HG02759 (cell line): Measurements from ENCODE around the gene MKS1.

ENCODE experiments used
- ATAC-seq: cut with Tn5 transposase; IDR thresholded peaks from one replicate; pipeline ENCODE4 v1.9.1; 2021; ENCODE audit warnings: mild to moderate bottlenecking, moderate library complexity; ENCODE audit not compliant: unreplicated experiment

The MKS1 gene

GRCh38 chr17:58245428-58246103 is 26.5 kb upstream of the MKS1 start:
- ATAC-seq = no peak

DNA sequence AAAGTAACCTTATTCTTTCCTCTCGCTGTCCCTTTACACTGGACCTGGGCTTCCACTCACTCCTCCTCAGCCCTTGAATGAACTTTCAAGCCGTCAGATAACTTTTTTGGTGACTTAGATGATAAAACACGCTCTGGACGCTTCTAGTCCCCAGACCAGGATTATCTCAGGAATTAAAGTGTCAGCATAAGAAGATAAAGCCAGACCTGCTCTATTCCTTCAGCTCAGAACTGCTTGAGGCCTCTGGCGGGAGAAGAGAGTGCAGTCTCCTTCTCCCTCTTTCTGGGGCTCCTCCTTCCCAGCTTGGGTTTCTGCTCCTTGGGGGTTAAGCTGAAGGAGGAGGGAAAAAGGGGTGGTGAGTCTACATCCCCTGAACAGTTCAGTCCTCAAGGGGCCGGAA is 25.9 kb upstream of the MKS1 start:
- no peak for ATAC-seq

- ATAC-seq = no peak
These were observed 23.2 kb upstream of the MKS1 start for GRCh38 chr17:58242171-58242784.

DNA sequence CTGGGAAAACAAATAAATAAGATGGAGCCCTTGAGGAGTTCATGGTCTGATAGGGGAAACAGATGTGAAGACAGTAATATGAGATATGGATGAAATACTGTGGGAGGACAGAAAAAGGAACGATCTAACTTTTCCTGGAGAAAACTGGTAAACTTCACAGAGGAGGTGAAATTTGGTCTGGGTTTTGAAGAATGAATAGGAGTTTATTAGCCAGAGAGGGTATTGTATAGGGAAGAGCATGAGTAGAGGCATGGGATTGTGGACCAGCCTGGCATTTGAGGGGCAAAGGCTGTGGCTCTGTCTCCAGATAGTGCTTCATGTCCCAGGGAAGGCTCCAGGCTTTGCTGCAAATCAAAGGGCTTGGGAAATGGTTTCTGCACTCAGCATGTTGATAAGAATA is 20.9 kb upstream of the MKS1 start:
- no peak for ATAC-seq

DNA sequence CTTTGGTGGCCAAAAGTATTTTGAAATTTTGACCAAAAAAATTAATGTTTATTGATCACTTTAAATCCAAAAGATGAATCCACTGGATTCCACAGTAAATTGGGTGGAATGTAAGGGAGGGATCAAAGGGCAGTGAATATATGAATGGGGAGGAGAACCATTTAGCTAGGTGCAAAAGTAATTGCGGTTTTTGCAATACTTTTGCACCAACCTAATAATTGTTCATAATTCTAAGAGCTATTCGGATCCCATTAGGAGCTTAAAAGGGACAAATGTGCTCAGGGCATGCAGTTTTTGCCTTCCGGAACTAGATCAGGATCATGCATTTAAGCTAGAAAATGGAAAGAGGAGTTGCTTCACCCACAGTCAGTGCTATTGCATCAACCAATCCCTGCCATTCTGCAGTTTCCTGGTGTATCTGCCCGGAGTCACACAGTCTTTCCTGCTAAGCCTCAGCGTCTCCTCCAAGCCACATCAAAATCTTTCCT is 19.1 kb upstream of the MKS1 start, which contains the start of gene LPO:
Gene LPO (plus strand): TSS at position 438 of the 488 bp plus-strand sequence. CDS start 4,396 bp downstream, outside the sequence.
- no peak for ATAC-seq

DNA sequence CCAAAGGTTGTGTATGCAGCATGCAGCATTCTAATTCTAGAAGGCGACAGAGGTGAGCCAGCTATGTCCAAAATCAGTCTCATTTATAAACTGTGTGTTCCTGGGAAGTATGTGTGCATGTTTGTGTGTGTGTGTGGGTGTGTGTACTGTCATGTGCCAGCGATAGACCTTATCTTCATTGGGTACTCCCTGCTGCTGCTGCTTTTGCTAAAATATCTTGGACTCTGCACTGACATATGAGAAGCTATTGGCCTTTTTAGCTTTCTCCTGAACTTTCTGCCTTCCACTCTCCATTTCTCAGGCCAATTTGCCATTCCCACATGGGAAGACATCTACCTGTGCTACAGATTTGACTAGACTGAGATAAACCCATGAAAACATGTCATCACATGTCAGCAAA is 17.3 kb upstream of the MKS1 start:
- ATAC-seq = no peak

GRCh38 chr17:58235821-58236220 is 16.8 kb upstream of the MKS1 start:
- no peak for ATAC-seq

DNA sequence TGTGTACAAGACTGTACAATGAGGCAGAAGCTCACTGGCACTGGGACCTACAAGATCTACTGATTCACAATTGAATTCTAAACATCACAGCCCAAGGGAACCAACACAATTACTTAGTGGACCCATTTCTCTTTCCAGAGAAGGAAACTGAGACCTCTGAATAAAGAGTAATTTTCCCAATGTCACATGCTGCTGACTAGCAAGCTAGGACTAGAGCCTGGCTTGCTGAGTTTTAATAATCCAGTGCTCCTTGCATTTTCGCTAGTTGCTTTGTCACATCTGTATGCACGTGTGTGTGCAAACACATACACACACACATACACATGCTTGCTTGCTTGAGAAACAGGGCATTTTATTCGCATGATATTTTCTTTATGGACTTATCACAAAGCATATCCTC is 15.5 kb upstream of the MKS1 start:
- no peak for ATAC-seq

DNA sequence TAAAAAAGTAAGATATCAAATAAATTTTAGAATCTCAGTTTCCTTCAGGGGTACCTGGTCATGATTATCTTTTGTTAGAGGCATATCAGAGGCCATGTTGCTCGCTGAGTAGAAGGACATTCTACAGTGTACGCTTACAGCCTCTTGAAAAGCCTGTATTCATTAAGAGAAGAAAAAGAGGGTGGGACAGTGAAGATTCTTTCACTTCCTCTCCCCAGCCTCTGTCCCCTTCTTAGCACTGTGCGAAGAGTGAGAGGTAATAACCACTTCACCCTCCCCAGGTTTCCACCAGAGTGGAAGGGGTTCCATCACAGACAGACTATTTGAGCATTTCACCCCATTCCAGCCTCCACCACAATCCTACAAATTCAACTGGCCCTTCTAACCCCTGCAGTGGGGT is 14.5 kb upstream of the MKS1 start:
- ATAC-seq = peak; percentile 65

DNA sequence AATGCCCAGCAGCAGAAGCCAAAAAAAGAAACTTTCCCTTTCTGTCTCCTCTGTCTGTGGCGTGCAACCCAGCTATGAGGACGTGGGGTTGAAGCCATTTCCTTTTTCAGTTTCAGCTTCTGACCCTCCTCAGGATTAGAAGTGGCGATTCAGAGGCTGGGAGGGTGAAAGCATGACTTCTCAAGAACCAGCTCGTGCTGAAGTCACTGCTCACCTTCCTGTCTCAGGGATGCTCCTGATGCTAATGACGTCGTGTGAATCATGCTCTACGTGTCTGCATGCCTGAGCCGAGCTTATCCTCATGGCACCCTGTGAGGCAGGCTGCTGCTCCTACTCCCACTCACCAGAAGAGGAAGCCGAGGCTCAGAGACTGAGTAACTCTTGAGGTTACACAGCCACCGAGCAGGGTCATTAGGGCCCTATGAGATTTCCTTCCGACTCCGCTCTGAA is 13.7 kb upstream of the MKS1 start:
- ATAC-seq = peak; percentile 85

DNA sequence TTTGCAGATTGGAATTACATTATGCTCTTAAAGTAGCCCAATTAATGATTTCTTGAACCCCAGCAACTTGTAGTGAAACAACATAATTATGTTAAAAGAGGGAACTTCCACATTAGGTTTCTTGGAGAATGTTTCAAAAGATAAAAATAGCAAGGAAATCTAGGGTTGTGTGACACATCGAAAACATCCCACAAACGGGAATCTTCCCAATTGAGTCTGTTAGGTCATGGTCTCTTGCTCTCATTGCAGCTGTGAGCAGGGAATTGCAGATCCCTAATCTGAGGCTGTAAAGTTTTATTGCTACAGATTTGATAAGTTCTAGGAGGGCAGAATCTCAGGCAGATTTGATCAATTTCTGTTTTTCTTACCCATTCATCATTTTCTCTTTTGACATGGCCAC is 12.6 kb upstream of the MKS1 start:
- ATAC-seq = no peak

DNA sequence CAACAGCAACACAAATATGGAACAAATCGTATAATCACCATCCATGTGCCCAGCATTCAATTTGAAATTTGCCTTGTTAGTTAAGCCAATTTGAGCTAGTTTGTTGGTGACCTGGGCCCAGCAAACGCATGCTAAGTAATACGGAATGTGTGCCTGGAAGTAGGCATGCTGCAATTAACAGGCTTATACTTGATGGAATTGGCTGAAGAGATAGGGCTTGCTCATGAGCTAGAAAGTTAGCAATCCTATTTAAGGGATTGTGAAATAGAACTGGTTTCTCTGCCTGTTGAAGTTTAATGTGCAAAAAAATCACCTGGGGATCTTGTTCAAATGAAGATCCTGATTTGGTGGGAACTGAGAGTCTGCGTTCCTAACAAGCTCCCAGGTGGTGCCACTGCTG is 10.8 kb upstream of the MKS1 start:
- ATAC-seq = no peak

- ATAC-seq = no peak
These were observed 10.3 kb upstream of the MKS1 start for GRCh38 chr17:58229384-58229783.

DNA sequence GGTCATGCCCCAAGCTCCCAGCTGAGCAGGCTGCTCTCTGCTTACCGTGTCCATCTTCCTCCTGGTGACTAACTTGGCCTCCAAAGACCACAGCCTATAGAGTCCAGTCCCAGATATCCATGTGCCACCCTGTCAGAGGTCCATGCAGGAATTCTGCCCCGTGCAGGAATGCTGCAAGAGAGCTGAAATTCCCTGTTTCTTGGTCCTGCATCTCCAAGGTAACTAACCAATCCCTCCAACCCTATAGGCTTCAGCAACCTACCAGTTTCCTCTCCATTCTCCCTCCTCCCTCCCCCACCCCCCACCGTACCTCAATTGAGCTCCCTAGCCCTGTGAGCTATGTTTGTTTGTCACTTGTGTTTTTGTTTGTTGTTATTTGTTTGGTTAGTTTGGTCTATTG is 9.6 kb upstream of the MKS1 start:
- no peak for ATAC-seq

- no peak for ATAC-seq
These were observed 8.7 kb upstream of the MKS1 start for GRCh38 chr17:58227733-58228132.

DNA sequence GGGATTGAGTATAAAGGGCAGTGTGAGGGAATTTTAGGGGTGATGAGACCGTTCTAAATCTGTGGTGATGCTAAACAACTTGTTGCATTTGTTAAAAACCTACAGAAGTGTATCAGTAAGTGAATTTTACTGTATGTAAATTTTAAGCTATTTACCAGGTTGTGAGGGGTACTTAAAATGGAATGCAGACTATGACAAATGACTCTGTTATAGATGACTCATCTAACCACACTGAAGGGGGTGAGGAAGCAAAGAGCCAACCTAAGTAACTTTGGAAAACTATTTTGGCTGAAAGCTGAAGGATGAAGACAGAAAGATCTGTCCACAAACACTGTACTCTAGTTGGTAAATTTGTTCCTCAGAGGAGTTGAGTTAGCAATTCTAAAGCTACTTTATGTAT is 5.3 kb upstream of the MKS1 start:
- no peak for ATAC-seq

- no peak for ATAC-seq
These were observed 731 bp upstream of the MKS1 start for GRCh38 chr17:58219789-58220183.

DNA sequence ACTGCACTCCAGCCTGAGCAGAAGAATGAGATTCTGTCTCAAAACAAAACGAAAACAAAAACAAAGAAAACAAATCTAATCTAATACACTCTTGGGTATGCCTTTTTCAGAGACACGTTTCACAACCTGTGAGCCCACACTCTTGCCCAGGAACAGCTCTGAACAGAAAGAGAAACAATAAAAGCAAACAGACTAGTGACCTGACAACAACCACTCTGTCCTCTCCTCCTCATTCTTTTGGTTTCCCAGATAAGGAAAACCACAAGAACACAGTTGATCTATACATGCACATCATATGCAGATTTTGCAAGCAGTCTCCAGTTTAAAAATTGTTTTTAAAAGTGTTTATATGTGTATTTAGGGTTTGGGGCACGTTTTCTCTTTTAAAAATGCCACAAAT is 1.3 kb downstream of the MKS1 start:
- ATAC-seq = no peak

DNA sequence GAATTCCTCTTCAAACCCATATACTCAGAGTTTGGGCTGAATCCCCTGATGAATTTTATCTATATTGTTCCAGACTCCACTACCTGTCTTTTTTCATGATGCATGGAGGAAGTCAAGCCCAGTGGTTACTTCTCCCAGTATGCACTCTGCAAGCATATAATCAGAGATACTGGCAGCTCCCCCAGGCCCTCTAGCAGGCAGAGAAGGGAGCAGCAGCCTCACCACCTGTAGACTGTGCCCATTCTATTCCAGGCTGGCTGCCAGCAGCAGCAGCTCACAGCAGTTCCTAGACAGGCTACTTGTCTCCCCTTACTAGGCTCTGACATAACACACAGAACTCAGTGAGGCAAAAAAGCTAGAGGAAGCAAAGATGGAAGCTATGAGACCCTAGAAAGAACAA is 3.4 kb downstream of the MKS1 start:
- no peak for ATAC-seq

GRCh38 chr17:58210922-58211321 is 8.1 kb downstream of the MKS1 start:
- ATAC-seq = no peak

GRCh38 chr17:58208344-58208743 is 10.7 kb downstream of the MKS1 start:
- no peak for ATAC-seq

DNA sequence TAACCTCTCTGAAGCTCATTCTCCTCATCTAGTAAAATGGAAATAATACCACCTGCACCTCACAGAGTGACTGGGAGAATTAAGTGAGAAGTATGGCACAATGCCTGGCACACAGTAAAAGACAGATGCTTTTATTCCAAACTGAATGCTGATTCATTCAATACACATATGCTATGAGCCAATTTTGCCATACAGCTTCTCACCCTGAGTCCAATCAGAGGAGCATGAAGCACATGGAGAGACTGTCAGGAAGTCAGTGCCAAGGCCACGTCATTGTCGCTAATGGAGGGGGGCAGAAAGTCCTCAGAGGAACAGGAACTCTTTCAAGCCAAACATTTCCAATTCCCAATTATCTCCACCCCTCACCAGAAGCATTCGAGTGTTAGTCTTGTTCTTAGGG is 11.6 kb downstream of the MKS1 start:
- ATAC-seq = no peak

DNA sequence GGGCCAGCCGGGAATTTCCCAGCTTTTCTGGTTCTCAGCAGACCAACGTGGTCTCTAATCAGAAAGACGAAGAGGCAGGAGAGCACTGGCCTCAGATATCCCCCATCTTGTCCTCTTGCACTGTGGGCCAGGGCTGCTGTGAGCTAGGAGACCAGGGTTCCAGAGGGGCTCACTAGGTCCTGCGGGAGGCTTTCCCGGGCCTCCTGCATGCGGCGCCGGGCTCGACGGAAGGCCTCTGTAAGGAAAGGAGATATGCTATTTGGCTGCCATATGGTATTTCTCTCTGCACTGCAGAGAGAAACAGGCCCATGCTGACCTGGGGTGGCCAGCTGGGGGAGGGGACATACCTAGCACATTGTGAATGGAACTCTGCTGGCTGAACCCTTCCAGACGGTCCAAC is 13.1 kb downstream of the MKS1 start:
- no peak for ATAC-seq
